Measurements from ENCODE around the gene NKD1. TPM values are rescaled to one million over a fixed set of nuclear protein-coding genes. Genes with fewer than 3 reads are reported as not detected.

The NKD1 gene
- total RNA-seq, 1 donor from 2014 or later = 63.0 TPM

- Mint-ChIP-seq H3K27me3 (ENCODE audit: low read depth) (no peaks in the 10 kb centered on the region), H3K9me3 (no peaks in the 10 kb centered on the region), H3K4me1 (peaks cover 26% of the 10 kb centered on the region), H3K36me3 (peaks cover 9% of the 10 kb centered on the region), H3K4me3 (no peak overlapping the region), H3K27ac (peak overlapping the region; percentile 55)
- no peak for TF ChIP-seq CTCF (IDR thresholded peaks at IDR 0.05; ENCODE audit: unreplicated experiment)
- DNase-seq (ENCODE audit: low spot score in 2 of 2, unreplicated experiment in 2 of 2) = no peak
These were observed 32.1 kb downstream of the NKD1 start for GRCh38 chr16:50580180-50580798.

DNA sequence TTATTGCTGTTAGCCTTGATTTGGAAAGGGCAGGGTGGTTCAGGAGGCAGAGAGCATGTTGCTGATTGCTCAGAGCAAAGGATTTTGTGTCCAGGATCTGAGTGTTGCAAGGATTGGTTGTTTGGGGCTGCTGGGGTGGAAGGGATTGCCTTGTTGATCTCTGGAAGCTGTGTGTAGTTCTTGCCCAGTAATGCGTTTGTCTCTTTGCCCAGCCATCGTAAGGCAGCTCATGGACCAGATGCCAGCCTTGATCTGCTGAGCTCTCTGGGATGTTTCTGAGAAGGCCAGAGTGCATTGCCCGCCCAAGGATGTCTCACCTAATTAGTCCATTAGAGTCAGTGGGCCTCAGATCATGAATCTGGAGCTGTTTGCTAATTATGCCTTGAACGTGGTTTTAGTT, 33.6 kb downstream of the NKD1 start:
- peaks cover 28% of the 10 kb centered on the region for H3K4me1 Mint-ChIP-seq
- H3K27ac Mint-ChIP-seq = peak overlapping the region; percentile 48
- no peak for DNase-seq (ENCODE audit: low spot score in 2 of 2, unreplicated experiment in 2 of 2)
- no peaks in the 10 kb centered on the region for H3K27me3 Mint-ChIP-seq (ENCODE audit: low read depth)
- H3K9me3 Mint-ChIP-seq = no peaks in the 10 kb centered on the region
- no peak for TF ChIP-seq CTCF (IDR thresholded peaks at IDR 0.05; ENCODE audit: unreplicated experiment)
- H3K36me3 Mint-ChIP-seq = peaks cover 9% of the 10 kb centered on the region
- H3K4me3 Mint-ChIP-seq = no peak overlapping the region

- no peak for TF ChIP-seq CTCF (IDR thresholded peaks at IDR 0.05; ENCODE audit: unreplicated experiment)
- H3K36me3 Mint-ChIP-seq = peaks cover 17% of the 10 kb centered on the region
- H3K27me3 Mint-ChIP-seq (ENCODE audit: low read depth) = no peaks in the 10 kb centered on the region
These were observed 35.0 kb downstream of the NKD1 start for GRCh38 chr16:50583211-50583610.

DNA sequence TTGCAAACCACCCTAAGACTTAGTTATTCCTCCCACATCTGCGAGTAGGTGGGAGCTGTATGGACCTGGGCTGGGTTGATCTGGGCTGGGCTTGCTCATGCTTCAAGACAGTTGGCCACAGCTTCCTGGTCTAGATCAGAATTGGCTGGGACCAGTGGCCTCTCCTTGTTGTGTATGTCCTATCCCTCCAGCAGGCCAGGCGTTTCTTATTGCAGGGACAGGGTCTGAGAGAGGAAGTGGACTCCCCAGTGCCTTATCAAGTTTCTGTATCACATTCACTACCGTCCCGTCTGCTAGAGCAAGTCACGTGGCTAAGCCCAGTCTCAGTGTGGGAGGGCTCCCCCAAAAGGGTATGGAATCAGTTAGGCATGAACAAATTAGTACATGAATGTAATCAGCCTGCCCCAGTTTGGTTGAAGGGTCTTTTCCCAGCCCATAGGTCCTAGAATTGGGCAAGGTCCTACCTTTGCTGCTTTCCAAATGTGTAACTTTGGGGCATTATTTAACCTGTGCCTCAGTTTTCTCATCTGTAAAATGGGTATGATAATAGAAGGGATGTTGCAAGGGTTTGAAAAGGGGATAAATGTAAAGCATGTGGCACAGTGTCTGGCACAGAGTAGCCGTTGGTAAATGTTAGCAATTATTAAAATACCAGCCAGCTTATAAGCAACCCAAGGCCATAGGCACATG, 36.0 kb downstream of the NKD1 start:
- Mint-ChIP-seq H3K27ac (peak overlapping the region; percentile 45), H3K9me3 (peaks cover 4% of the 10 kb centered on the region), H3K36me3 (peaks cover 15% of the 10 kb centered on the region), H3K27me3 (ENCODE audit: low read depth) (no peaks in the 10 kb centered on the region), H3K4me1 (peaks cover 28% of the 10 kb centered on the region), H3K4me3 (no peak overlapping the region)
- no peak for TF ChIP-seq CTCF (IDR thresholded peaks at IDR 0.05; ENCODE audit: unreplicated experiment)
- DNase-seq (ENCODE audit: low spot score in 2 of 2, unreplicated experiment in 2 of 2) = no peak

More at GRCh38 chr16:50583211-50583610, 35.0 kb downstream of the NKD1 start:
- Mint-ChIP-seq H3K4me3 (no peak overlapping the region), H3K27ac (no peak overlapping the region), H3K9me3 (peaks cover 4% of the 10 kb centered on the region), H3K4me1 (peaks cover 28% of the 10 kb centered on the region)
- DNase-seq (ENCODE audit: low spot score in 2 of 2, unreplicated experiment in 2 of 2) = no peak

DNA sequence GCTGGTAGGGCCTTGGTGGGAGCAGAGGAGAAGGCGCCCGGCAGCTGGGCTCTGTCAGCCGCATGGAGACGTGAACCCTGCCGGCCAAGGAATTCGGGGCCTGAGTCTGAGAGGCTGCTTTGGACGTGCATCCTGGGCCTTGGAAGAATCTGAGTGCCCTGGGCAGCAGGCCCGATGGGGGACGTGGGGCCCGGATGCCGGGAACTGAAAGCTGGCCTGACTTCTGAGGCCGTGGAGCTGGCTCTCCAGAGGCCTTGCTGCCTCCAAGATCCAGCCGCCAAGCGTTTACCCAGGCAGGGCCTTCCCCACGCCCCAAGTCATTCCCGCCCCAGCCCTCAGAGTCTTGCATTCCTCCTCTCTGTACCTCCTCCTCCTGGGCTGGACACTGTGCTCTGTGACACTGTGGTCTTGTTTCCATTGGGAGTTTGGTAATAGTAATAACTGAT, 37.2 kb downstream of the NKD1 start:
- DNase-seq (ENCODE audit: low spot score in 2 of 2, unreplicated experiment in 2 of 2) = no peak
- no peak overlapping the region for H3K4me3 Mint-ChIP-seq
- peaks cover 21% of the 10 kb centered on the region for H3K4me1 Mint-ChIP-seq
- peak overlapping the region; percentile 12 for H3K27ac Mint-ChIP-seq
- TF ChIP-seq CTCF (IDR thresholded peaks at IDR 0.05; ENCODE audit: unreplicated experiment) = no peak
- peaks cover 10% of the 10 kb centered on the region for H3K36me3 Mint-ChIP-seq
- no peaks in the 10 kb centered on the region for H3K27me3 Mint-ChIP-seq (ENCODE audit: low read depth)
- H3K9me3 Mint-ChIP-seq = peaks cover 4% of the 10 kb centered on the region

Data from mesothelial cell of epicardium (in vitro differentiated cells).